A549 (cell line): ENCODE results near the gene CD4. TPM values are rescaled to one million over a fixed set of nuclear protein-coding genes. Genes with fewer than 3 reads are reported as not detected.

Source experiments
- ATAC-seq, 2 experiments: fragments of 200-7000 bp in 1 of 2; fragments of >200 bp in 1 of 2; cut with Nextera tagmentation in 1 of 2; cut with Tn5 transposase in 1 of 2; 3 replicates each; pipeline versions ENCODE4 v1.8.0 to v1.9.1; 2018 to 2020; ENCODE audit warnings: mild to moderate bottlenecking in 1 of 2, moderate library complexity in 1 of 2
- CTCF ChIA-PET: fragments of 300-600 bp; sonication (Branson Sonifier 250); formaldehyde crosslinking; extraction: SDS; loops from one replicate; lab custom pipeline; 2021; ENCODE audit warnings: antibody characterized with exemption, inconsistent platforms; lab: Yijun Ruan, JAX
- POLR2A ChIA-PET: fragments of 350-600 bp; formaldehyde crosslinking; extraction: SDS; loops from one replicate; lab custom pipeline; 2021; ENCODE audit warnings: antibody characterized with exemption, inconsistent platforms; lab: Yijun Ruan, JAX
- DNase-seq, 2 experiments: peaks; one replicate each; pipeline versions ENCODE4 v3.0.0 to v3.0.0-alpha.2; 2011 to 2016; ENCODE audit warnings: low read depth in 1 of 2, low spot score in 1 of 2
- FAIRE-seq: peaks from 2 replicates; lab custom pipeline; 2011; peaks lifted over from hg19 to GRCh38; lab: Jason Lieb, UNC
- H3K27ac ChIP-seq, 2 experiments: fragments of >200 bp; sonication (Bioruptor Twin); formaldehyde crosslinking; 3 replicates each; pipeline ENCODE4 v1.5.1; 2016 to 2017
- H3K4me1 ChIP-seq: fragments of >200 bp; sonication (Bioruptor Twin); formaldehyde crosslinking; 3 replicates; pipeline ENCODE4 v1.6.1; 2016
- H3K4me2 ChIP-seq: fragments of >200 bp; sonication (Bioruptor Twin); formaldehyde crosslinking; 3 replicates; pipeline ENCODE4 v1.6.1; 2016
- H3K4me3 ChIP-seq: fragments of >200 bp; sonication (Bioruptor Twin); formaldehyde crosslinking; 3 replicates; pipeline ENCODE4 v1.5.1; 2016
- H3K9me3 ChIP-seq: fragments of >200 bp; sonication (Bioruptor Twin); formaldehyde crosslinking; 3 replicates; pipeline ENCODE4 v1.6.1; 2016
- CBX2 ChIP-seq: fragments of 200-600 bp; sonication (generic); IDR thresholded peaks from 2 replicates; pipeline ENCODE4 v1.6.1; 2016; ENCODE audit warnings: low read depth, mild to moderate bottlenecking, borderline replicate concordance
- CEBPB ChIP-seq, 2 experiments: fragments of >200 bp in 1 of 2; sonication (Bioruptor Twin) in 1 of 2; formaldehyde crosslinking in 1 of 2; IDR thresholded peaks; 2 replicates each; pipeline ENCODE4 v1.6.1; 2012 to 2016
- CHD2 ChIP-seq: fragments of 150-350 bp; IDR thresholded peaks from 2 replicates; pipeline ENCODE4 v1.6.1; 2014; ENCODE audit warnings: low read length; ENCODE audit not compliant: partially characterized antibody
- EHF ChIP-seq: fragments of 250-450 bp; sonication (Bioruptor Pico); IDR thresholded peaks from 2 replicates; pipeline ENCODE4 v1.5.0; 2020; ENCODE audit warnings: mild to moderate bottlenecking
- EHMT2 ChIP-seq: fragments of 200-600 bp; sonication (generic); IDR thresholded peaks from 2 replicates; pipeline ENCODE4 v1.6.1; 2016; ENCODE audit warnings: antibody characterized with exemption, low read depth, mild to moderate bottlenecking, moderate library complexity
- EP300 ChIP-seq, 2 experiments: fragments of >200 bp; sonication (Bioruptor Twin); formaldehyde crosslinking; IDR thresholded peaks; 2 replicates in 1 of 2; 3 replicates in 1 of 2; pipeline ENCODE4 v1.6.1; 2016 to 2017
- FOSB ChIP-seq: fragments of 250-450 bp; sonication (Bioruptor Pico); IDR thresholded peaks from 2 replicates; pipeline ENCODE4 v1.5.0; 2020; ENCODE audit warnings: mild to moderate bottlenecking, moderate library complexity
- HDAC2 ChIP-seq: fragments of 200-600 bp; sonication (generic); IDR thresholded peaks from 2 replicates; pipeline ENCODE4 v1.6.1; 2016
- HEYL ChIP-seq: fragments of 250-450 bp; sonication (Bioruptor Pico); IDR thresholded peaks from 2 replicates; pipeline ENCODE4 v1.8.0; 2021; ENCODE audit warnings: mild to moderate bottlenecking, moderate library complexity
- HOXB13 ChIP-seq: fragments of 250-450 bp; sonication (Bioruptor Pico); IDR thresholded peaks from 2 replicates; pipeline ENCODE4 v1.5.0; 2020; ENCODE audit warnings: low read depth, mild to moderate bottlenecking, moderate library complexity
- KDM5A ChIP-seq: fragments of 200-600 bp; sonication (generic); IDR thresholded peaks from 2 replicates; pipeline ENCODE4 v1.6.1; 2016; ENCODE audit warnings: antibody characterized with exemption, mild to moderate bottlenecking
- MAFK ChIP-seq: fragments of 450-650 bp; IDR thresholded peaks from 2 replicates; pipeline ENCODE4 v1.6.1; 2014; ENCODE audit not compliant: partially characterized antibody
- POLR2A ChIP-seq: IDR thresholded peaks from 2 replicates; pipeline ENCODE4 v1.6.1; 2012; ENCODE audit warnings: mild to moderate bottlenecking, low read length
- RFX5 ChIP-seq: fragments of 450-650 bp; IDR thresholded peaks from 2 replicates; pipeline ENCODE4 v1.7.1; 2014; ENCODE audit warnings: antibody characterized with exemption, mild to moderate bottlenecking, moderate library complexity
- ZC3H11A ChIP-seq: fragments of 450-650 bp; IDR thresholded peaks from 2 replicates; pipeline ENCODE4 v1.6.1; 2014; ENCODE audit warnings: antibody characterized with exemption, mild to moderate bottlenecking
- ZFP36 ChIP-seq: fragments of 450-650 bp; IDR thresholded peaks from 2 replicates; pipeline ENCODE4 v1.6.1; 2014; ENCODE audit warnings: borderline replicate concordance; ENCODE audit not compliant: partially characterized antibody
- ZNF302 ChIP-seq: fragments of 250-450 bp; sonication (Bioruptor Pico); IDR thresholded peaks from 2 replicates; pipeline ENCODE4 v1.9.0; 2021; ENCODE audit warnings: inconsistent platforms, mild to moderate bottlenecking, moderate library complexity
- WGBS: methylation state at CpG from one replicate; pipeline ENCODE4 v1.1.6; 2017; ENCODE audit errors: missing lambda C conversion rate; 5-methylcytosine and 5-hydroxymethylcytosine counted together
- polyA plus RNA-seq, 4 experiments: library from polyadenylated mRNA; depleted of rRNA in 3 of 4; stranded (reverse); fragments of >200 nt; fragmentation: RNase III in 1 of 4; extraction: RNeasy Plus Mini Kit Qiagen cat#74134 plus additional on column Dnase treatment in 1 of 4; gene quantifications; 2 replicates in 3 of 4; 3 replicates in 1 of 4; pipeline ENCODE4 v1.2.3, GENCODE V29; 2011 to 2017
- TF ChIP-seq, protein P1 (sequence below): fragments of 250-450 bp; sonication (Bioruptor Pico); IDR thresholded peaks from 2 replicates; pipeline ENCODE4 v1.5.0; 2020; ENCODE audit warnings: low read depth, mild to moderate bottlenecking, moderate library complexity
- TF ChIP-seq, protein P2 (sequence below): fragments of 450-650 bp; IDR thresholded peaks from 2 replicates; pipeline ENCODE4 v1.6.1; 2014; ENCODE audit warnings: antibody characterized with exemption
- TF ChIP-seq, protein P3 (sequence below): fragments of 150-350 bp; IDR thresholded peaks from 2 replicates; pipeline ENCODE4 v1.6.1; 2014; ENCODE audit warnings: low read depth, mild to moderate bottlenecking, low read length
- TF ChIP-seq, protein P4 (sequence below): fragments of >200 bp; sonication (Bioruptor Twin); formaldehyde crosslinking; IDR thresholded peaks from 3 replicates; pipeline ENCODE4 v1.6.1; 2016

CD4 gene
- polyA plus RNA-seq, 2 of the 4 experiments (the other 2 are of a cell fraction), result 0.03 TPM; not detected in 1

DNA sequence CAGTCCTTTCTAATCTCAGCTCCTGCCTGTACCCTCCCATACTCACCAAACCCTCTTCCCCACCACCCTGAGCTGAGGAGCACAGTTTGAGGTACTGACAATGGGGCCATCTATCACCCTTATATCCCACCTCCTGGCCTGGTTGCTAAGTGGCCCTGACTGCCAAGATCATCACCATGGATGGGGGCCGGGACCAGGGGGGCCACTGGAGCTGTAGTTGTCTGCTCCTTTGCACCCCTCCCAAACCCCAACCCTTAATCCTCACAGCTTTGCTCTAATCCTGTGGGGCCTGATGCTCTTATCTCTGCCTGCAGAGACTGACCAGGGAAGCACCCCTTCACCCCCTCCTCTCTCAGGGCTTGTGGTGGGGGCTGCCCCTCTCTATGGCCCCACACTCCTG is 51.0 kb downstream of the CD4 start:
- CTCF ChIA-PET, result interaction anchor here (0.9 to 29.8 kb wide), 6 partner anchors 9 to 417 kb away, joined by 3 to 306 read pairs (median 32); partner anchors contain the start of genes MLF2 and P3H3
- no peak for ATAC-seq
- H3K4me2 ChIP-seq, result no peak overlapping the region
- POLR2A ChIA-PET, result interaction anchor here (1.5 to 2.3 kb wide), 2 partner anchors 11 to 27 kb away, joined by 4 to 7 read pairs; partner anchors contain the start of genes CDCA3, TPI1 and USP5
- H3K4me3 ChIP-seq, result no peak overlapping the region
- FAIRE-seq, result no peak
- TF ChIP-seq EHMT2 (no peak), FOSB (CRISPR knock-in tag) (no peak), KDM5A (no peak), EHF (CRISPR knock-in tag) (no peak), RFX5 (no peak), POLR2A (no peak), HDAC2 (no peak), HOXB13 (CRISPR knock-in tag) (no peak)
- TF ChIP-seq, protein P1, sequence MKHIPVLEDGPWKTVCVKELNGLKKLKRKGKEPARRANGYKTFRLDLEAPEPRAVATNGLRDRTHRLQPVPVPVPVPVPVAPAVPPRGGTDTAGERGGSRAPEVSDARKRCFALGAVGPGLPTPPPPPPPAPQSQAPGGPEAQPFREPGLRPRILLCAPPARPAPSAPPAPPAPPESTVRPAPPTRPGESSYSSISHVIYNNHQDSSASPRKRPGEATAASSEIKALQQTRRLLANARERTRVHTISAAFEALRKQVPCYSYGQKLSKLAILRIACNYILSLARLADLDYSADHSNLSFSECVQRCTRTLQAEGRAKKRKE (CRISPR knock-in tag), result no peak
- TF ChIP-seq, protein P2, sequence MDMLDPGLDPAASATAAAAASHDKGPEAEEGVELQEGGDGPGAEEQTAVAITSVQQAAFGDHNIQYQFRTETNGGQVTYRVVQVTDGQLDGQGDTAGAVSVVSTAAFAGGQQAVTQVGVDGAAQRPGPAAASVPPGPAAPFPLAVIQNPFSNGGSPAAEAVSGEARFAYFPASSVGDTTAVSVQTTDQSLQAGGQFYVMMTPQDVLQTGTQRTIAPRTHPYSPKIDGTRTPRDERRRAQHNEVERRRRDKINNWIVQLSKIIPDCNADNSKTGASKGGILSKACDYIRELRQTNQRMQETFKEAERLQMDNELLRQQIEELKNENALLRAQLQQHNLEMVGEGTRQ, result no peak
- TF ChIP-seq, all 56 proteins: peak for 0
- 100% methylated on average over 1 of the region's 1 CpG for WGBS
- H3K9me3 ChIP-seq, result no peaks in the 10 kb centered on the region
- H3K4me1 ChIP-seq, result no peaks in the 10 kb centered on the region
- no peak overlapping the region for H3K27ac ChIP-seq
- DNase-seq, result no peak

DNA sequence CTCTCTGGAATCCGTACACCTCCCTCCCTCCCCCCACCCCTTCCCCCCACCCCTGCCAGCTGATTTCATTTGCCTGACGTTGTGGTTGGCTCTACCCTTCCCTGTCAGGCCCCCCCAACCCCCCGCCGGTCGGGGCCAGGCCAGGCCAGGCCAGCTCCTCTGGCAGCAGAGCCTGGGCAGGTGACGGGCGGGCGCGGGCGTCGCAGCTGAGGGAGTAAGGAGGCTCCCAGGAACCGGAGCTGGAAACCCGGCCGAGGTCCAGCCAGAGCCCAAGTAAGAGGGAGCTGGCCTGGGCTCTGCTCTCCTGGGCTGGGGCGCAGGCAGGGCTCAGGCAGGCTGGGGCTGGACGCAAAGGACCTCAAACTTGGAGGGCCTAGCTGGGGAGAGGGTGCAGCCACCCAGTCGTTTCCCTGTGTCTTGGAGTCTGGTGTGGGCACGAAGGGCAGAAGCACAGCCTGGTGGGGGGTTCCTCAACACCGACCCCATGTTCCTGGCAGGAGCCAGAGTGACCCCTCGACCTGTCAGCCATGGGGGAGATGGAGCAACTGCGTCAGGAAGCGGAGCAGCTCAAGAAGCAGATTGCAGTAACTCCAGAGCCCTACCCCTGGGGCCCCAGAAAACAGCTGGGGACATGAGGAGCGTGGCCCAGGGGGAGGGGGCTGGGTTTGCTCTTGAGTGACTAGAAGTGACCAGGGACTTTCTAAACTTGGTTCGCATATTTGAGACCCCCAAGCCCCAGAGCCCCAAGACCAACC is 51.6 kb downstream of the CD4 start, which contains the start of gene GNB3:
TSS of gene GNB3 (plus strand) at position 165 of the 755 bp plus-strand sequence. CDS start at position 528, 363 bp downstream.
- CTCF ChIA-PET, result interaction anchor here (0.9 to 29.8 kb wide), 5 partner anchors 9 to 418 kb away, joined by 3 to 306 read pairs (median 56); partner anchors contain the start of genes MLF2 and P3H3
- ATAC-seq, result no peak
- POLR2A ChIA-PET, result interaction anchor here (1.5 kb wide), 1 partner anchor 27 kb away, joined by 4 read pairs; the partner anchor contains the start of gene TPI1

More for the DNA sequence above, 51.6 kb downstream of the CD4 start, which contains the start of gene GNB3:
- Histone ChIP-seq H3K4me1 (no peaks in the 10 kb centered on the region), H3K4me2 (no peak within 1 kb of the TSS), H3K4me3 (no peak within 1 kb of the TSS), H3K9me3 (no peaks in the 10 kb centered on the region), H3K27ac (no peak within 1 kb of the TSS)
- FAIRE-seq (no peak), DNase-seq (no peak)
- TF ChIP-seq EHF (CRISPR knock-in tag) (no peak), MAFK (no peak), CEBPB (IDR thresholded peaks at IDR 0.05) (no peak), ZNF302 (CRISPR knock-in tag) (no peak), ZC3H11A (no peak), CHD2 (no peak), CBX2 (no peak), HEYL (CRISPR knock-in tag) (no peak), EP300 (IDR thresholded peaks at IDR 0.05) (no peak), EHMT2 (no peak), ZFP36 (no peak)
- TF ChIP-seq, protein P3, sequence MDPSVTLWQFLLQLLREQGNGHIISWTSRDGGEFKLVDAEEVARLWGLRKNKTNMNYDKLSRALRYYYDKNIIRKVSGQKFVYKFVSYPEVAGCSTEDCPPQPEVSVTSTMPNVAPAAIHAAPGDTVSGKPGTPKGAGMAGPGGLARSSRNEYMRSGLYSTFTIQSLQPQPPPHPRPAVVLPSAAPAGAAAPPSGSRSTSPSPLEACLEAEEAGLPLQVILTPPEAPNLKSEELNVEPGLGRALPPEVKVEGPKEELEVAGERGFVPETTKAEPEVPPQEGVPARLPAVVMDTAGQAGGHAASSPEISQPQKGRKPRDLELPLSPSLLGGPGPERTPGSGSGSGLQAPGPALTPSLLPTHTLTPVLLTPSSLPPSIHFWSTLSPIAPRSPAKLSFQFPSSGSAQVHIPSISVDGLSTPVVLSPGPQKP, result no peak
- TF ChIP-seq, protein P4, sequence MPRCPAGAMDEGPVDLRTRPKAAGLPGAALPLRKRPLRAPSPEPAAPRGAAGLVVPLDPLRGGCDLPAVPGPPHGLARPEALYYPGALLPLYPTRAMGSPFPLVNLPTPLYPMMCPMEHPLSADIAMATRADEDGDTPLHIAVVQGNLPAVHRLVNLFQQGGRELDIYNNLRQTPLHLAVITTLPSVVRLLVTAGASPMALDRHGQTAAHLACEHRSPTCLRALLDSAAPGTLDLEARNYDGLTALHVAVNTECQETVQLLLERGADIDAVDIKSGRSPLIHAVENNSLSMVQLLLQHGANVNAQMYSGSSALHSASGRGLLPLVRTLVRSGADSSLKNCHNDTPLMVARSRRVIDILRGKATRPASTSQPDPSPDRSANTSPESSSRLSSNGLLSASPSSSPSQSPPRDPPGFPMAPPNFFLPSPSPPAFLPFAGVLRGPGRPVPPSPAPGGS, result no peak
- TF ChIP-seq, protein P2, result no peak
- 83% methylated on average over 20 of the region's 24 CpGs for WGBS
